Mesodermal cell (in vitro differentiated cells): ENCODE results near the gene NCKAP5.

Experiments
- H3K27ac ChIP-seq: 2 replicates; pipeline ENCODE4 v1.7.0; 2013; ENCODE audit warnings: mild to moderate bottlenecking, low read depth, low read length, moderate library complexity; ENCODE audit not compliant: severe bottlenecking
- H3K36me3 ChIP-seq: 2 replicates; pipeline ENCODE4 v1.7.1; 2013; ENCODE audit warnings: mild to moderate bottlenecking, low read length, moderate library complexity; ENCODE audit not compliant: control insufficient read depth, insufficient read depth
- H3K4me1 ChIP-seq: one replicate; pipeline ENCODE4 v1.7.1; 2013; ENCODE audit warnings: mild to moderate bottlenecking, low read length; ENCODE audit not compliant: insufficient read depth, control insufficient read depth, poor library complexity, severe bottlenecking
- H3K4me3 ChIP-seq: 2 replicates; pipeline ENCODE4 v1.7.0; 2013; ENCODE audit warnings: low read length, control low read depth, mild to moderate bottlenecking; ENCODE audit not compliant: insufficient read depth, poor library complexity, severe bottlenecking; ENCODE audit errors: extremely low read depth
- H3K9me3 ChIP-seq: 2 replicates; pipeline ENCODE4 v1.7.1; 2013; ENCODE audit warnings: mild to moderate bottlenecking, low read length, moderate library complexity; ENCODE audit not compliant: control insufficient read depth
- WGBS, 2 experiments: methylation state at CpG; one replicate each; pipeline ENCODE4 v1.1.5; 2013; ENCODE audit warnings: missing lambda C conversion rate in 2 of 2; ENCODE audit not compliant: insufficient coverage in 2 of 2; 5-methylcytosine and 5-hydroxymethylcytosine counted together

NCKAP5 gene

GRCh38 chr2:133438848-133439564, 129.3 kb downstream of the NCKAP5 start:
- H3K27ac ChIP-seq, result no peak overlapping the region

DNA sequence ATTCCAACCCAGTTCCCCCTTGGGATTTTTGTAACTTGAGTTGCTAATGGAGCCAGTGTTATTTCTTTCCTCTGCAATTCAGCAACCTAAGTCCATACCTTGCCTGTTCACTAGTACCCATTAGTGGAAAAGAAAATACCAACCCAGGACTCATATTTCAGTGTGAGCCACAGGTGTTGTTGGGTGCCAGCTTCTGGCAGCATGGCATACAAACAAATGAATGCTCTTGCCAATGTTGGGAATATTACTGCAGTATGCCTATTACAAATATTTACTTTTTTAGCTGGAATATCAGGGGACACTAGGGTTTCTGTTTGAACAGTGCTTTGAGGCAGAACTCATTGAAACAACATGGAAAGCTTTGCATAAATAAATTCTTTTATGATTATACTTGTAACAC, 130.2 kb downstream of the NCKAP5 start:
- Histone ChIP-seq H3K27ac (no peak overlapping the region), H3K36me3 (no peaks in the 10 kb centered on the region), H3K4me1 (peaks cover 5% of the 10 kb centered on the region), H3K4me3 (no peak overlapping the region), H3K9me3 (no peaks in the 10 kb centered on the region)

More at GRCh38 chr2:133438848-133439564, 129.3 kb downstream of the NCKAP5 start:
- Histone ChIP-seq H3K4me3 (no peak overlapping the region), H3K9me3 (no peaks in the 10 kb centered on the region), H3K4me1 (peaks cover 5% of the 10 kb centered on the region), H3K36me3 (no peaks in the 10 kb centered on the region)
- WGBS, 2 experiments, result 80 to 86% methylated on average over 1 of the region's 4 CpGs

- WGBS, 2 experiments, result 93% methylated on average over 2 to 3 of the region's 3 CpGs
Observed at GRCh38 chr2:133437492-133437891, 130.8 kb downstream of the NCKAP5 start.

DNA sequence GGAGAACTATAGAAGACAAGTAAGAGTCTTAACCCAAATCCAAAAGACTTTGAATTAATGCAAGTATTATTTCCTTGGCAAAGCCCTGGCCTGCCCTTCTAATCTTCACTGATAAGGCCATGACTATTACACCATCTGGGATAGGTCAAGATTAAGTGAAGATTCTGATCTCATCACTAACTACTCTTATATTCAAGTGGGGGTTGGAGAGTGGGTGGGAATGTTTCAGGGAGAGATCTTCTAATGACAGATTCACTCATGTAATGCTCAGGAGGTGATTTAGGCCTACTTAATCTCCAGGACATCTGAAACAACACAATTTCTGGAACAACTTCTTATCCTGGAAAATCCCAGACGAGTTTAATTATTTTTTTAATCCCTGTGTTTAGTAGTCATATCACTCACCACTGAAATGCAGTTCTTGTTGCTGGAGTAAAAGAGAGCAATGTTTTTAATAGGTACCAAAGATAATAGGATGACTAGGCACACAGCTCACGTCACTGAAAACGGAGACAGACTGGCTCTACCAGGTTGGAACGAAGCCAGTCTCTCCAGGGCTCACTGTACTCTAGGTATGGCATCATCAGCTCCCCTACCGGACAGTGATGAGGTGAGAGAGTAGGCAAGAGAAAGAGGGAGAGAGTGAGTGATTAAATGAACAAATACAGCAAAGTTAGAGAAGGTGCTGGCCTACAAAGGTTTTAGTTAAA, 133.1 kb downstream of the NCKAP5 start:
- WGBS, 2 experiments, result 90 to 93% methylated on average over 4 of the region's 5 CpGs

More at GRCh38 chr2:133437492-133437891, 130.8 kb downstream of the NCKAP5 start:
- H3K4me3 ChIP-seq, result no peak overlapping the region
- no peaks in the 10 kb centered on the region for H3K9me3 ChIP-seq
- no peaks in the 10 kb centered on the region for H3K36me3 ChIP-seq
- no peak overlapping the region for H3K27ac ChIP-seq
- H3K4me1 ChIP-seq, result peaks cover 4% of the 10 kb centered on the region

DNA sequence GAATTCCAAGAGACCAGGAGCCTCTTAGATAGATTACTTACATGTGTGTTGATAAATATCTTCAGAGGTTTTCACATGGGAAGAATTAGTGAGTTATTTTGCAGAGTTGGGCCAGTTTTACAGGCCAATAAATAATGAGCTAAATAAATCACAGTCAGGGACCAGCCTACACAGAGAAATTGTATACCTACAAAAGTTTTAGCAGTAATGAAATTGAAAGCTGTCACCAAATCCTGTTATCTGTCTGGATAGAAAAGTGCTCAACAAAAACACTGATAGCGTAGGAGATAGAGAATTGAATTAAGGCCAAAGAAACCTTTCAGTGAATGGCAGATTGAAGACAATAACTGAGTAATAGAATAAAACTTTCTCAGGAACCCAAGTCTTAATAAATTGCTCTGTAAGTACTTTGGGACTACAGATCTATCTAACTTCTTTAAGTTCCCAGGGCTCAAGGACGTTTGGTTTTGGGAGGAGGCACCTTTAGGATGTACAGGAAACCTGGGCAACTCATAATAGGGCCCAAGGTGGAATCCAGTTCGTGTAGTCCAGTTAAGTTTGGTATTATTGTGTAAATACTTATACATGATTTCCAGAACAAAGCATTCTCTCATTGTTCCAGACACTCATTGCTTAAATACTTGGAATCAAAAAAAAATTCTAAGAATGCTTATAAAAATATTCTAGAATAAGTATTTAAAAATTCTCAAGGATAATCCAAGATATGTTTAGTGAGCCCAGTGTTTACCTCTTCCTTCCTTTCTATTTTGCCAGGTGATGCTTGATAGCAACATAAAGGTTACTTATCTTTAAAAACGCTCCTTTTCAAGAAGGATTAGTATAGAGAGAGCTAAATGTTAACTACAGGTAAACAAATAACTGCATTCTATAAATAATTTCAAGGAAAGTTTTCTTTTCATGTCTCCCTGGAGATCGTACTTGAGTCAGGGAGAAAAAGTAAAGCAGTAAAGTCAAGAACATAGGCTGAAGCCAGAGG, 134.5 kb downstream of the NCKAP5 start:
- WGBS, 2 experiments, result 100% methylated on average over 1 of the region's 5 CpGs; no CpG with 5 or more reads in 1 of the 2 experiments
- Histone ChIP-seq H3K4me1 (no peaks in the 10 kb centered on the region), H3K4me3 (no peak overlapping the region), H3K27ac (no peak overlapping the region), H3K36me3 (no peaks in the 10 kb centered on the region), H3K9me3 (no peaks in the 10 kb centered on the region)

More for the DNA sequence above, 133.1 kb downstream of the NCKAP5 start:
- Histone ChIP-seq H3K36me3 (no peaks in the 10 kb centered on the region), H3K4me3 (no peak overlapping the region), H3K9me3 (no peaks in the 10 kb centered on the region), H3K27ac (no peak overlapping the region), H3K4me1 (no peaks in the 10 kb centered on the region)

DNA sequence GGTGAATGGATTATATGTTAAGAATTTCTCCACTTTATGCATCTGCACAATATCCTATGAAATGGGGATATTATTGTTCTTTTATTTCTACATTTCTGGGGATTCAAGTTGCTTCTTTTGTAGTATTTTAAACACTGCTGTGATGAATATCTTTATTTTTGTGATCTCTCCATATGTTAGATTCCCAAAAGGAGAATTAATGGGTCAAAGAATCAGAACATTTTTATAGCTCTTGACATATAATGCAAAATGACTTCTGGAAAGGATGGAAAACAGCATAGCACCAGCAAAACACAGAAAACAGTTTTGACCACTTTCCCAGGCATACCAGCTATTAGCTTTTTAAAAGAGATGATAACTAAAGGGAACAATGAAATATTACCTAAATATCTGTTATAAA, 135.5 kb downstream of the NCKAP5 start:
- H3K27ac ChIP-seq, result no peak overlapping the region
- H3K36me3 ChIP-seq, result no peaks in the 10 kb centered on the region
- no peaks in the 10 kb centered on the region for H3K9me3 ChIP-seq

DNA sequence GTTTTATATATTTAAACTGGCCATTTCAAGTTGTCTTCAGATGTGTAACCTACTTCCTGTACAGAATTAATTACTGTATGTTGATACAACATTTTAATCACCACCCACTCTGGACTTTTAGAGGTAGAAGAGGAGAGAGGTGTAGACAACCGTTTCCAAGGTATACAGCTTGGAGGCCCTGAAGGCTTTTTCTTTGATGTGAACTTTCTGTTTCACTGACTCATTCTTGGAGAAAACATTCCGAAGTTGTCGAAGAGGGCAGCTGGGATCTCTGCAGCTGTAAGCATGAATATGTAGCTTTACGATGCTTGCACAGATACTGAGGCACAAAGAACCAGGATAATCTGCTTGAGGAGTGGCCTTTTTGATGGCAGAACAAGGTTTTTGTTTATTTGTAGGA, 137.0 kb downstream of the NCKAP5 start:
- Histone ChIP-seq H3K4me1 (no peaks in the 10 kb centered on the region), H3K36me3 (no peaks in the 10 kb centered on the region), H3K9me3 (no peaks in the 10 kb centered on the region), H3K27ac (no peak overlapping the region), H3K4me3 (no peak overlapping the region)
- 68 to 75% methylated on average over 4 of the region's 4 CpGs for WGBS, 2 experiments

More for the DNA sequence above, 135.5 kb downstream of the NCKAP5 start:
- H3K4me1 ChIP-seq, result no peaks in the 10 kb centered on the region
- no peak overlapping the region for H3K4me3 ChIP-seq

DNA sequence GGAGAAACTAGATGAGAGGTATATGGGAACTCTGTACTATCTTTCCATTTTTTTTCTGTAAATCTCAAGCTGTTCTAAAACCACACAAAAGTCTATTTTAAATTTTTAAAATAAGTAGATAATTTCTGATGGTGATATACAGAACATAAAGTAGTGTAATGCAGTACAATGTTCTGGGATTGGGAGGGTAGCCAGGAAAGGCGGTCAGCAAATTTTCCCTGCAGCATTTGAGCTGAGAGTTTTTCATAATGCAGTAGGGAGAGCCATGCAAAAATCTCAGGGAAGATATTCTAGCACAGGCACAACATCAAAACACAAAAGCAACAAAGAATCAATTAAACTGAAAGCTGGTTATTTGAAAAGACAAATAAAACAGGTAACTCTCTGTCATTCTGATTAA, 141.5 kb downstream of the NCKAP5 start:
- Histone ChIP-seq H3K9me3 (no peaks in the 10 kb centered on the region), H3K4me3 (no peak overlapping the region), H3K36me3 (no peaks in the 10 kb centered on the region), H3K27ac (no peak overlapping the region), H3K4me1 (no peaks in the 10 kb centered on the region)
- WGBS, 2 experiments, result no CpG with 5 or more reads among the region's 1 CpG

DNA sequence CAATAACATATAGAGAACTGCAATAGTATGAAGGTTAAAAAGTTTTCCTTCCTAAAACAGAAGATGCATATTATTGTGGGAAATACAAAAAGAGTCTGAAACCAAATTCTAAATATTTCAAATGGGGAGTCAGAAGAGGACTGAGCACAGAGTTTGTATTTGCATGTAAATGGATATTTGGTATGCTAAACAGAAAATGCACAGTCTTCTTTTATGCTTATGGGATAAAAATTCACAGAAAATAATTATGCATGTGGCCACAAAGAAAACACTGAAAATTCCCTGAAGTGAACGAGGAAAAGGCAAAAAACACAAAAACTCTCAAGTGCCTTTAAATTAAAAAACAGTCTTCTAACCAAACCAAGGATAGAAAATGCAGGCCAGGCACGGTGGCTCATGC, 142.7 kb downstream of the NCKAP5 start:
- Histone ChIP-seq H3K36me3 (no peaks in the 10 kb centered on the region), H3K9me3 (no peaks in the 10 kb centered on the region), H3K4me3 (no peak overlapping the region), H3K27ac (no peak overlapping the region), H3K4me1 (no peaks in the 10 kb centered on the region)
- WGBS, 2 experiments, result no CpG with 5 or more reads among the region's 2 CpGs

DNA sequence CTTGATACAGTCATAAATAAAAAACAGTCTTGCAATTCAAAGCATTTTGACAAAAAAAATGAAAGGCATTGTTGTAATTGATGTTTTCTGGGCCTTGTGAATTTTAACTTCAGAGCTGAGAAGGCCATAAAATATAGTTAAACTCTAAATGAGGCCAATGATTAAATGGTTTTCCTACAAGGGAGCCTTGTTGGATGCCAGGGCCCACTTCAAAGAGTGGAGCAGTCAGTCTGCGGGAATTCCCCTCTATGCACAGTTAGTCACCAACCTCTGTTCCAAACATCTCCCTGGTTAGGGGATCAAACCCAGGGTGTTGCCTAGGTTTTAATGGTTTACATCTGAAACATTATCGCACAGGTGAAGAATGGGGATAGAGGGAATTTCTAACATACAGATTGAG, 143.4 kb downstream of the NCKAP5 start:
- H3K4me3 ChIP-seq, result no peak overlapping the region
- no peaks in the 10 kb centered on the region for H3K4me1 ChIP-seq
- H3K36me3 ChIP-seq, result no peaks in the 10 kb centered on the region
- 100% methylated on average over 1 of the region's 2 CpGs for WGBS, 2 experiments
- H3K9me3 ChIP-seq, result no peaks in the 10 kb centered on the region
- no peak overlapping the region for H3K27ac ChIP-seq
